B cell (primary cell): Measurements from ENCODE around the gene TEX28. TPM values are rescaled to one million over a fixed set of nuclear protein-coding genes. Genes with fewer than 3 reads are reported as not detected.
"Not testable (repeated sequence)": the region's sequence is repeated elsewhere in the genome, so short reads cannot be mapped to it uniquely, and the experiment has no call there.

Source experiments
- ATAC-seq: fragments of 200-7000 bp; cut with Tn5 transposase; one replicate; pipeline ENCODE4 v1.10.0; 2021; ENCODE audit warnings: low read depth, mild to moderate bottlenecking, moderate number of reproducible peaks, moderate library complexity
- CTCF ChIA-PET: fragments of 350-600 bp; sonication (Branson Sonifier 250); formaldehyde crosslinking; loops from one replicate; lab custom pipeline; 2021; ENCODE audit warnings: antibody characterized with exemption, inconsistent platforms; lab: Charles Lee
- POLR2A ChIA-PET: fragments of 350-600 bp; sonication (Branson Sonifier 250); formaldehyde crosslinking; loops from one replicate; lab custom pipeline; 2021; ENCODE audit warnings: antibody characterized with exemption; lab: Charles Lee
- DNase-seq: peaks from one replicate; pipeline ENCODE4 v3.0.0; 2013
- H2AFZ ChIP-seq: 2 replicates; pipeline ENCODE4 v1.6.1; 2012; ENCODE audit warnings: mild to moderate bottlenecking, low read depth, low read length; ENCODE audit not compliant: insufficient read depth, poor library complexity, severe bottlenecking
- H3K27ac ChIP-seq, 2 donors: 1 replicate in 1 of 2; 2 replicates in 1 of 2; pipeline ENCODE4 v1.5.1; 2012 to 2013; ENCODE audit warnings: low read length in 2 of 2, mild to moderate bottlenecking in 2 of 2, moderate library complexity in 1 of 2
- H3K27me3 ChIP-seq, 4 experiments: fragments of 200-600 bp in 1 of 4; sonication (generic) in 1 of 4; replicated peaks in 1 of 4; 1 replicate in 2 of 4; 2 replicates in 2 of 4; pipeline versions ENCODE4 v1.6.1 to v1.7.0; 2013 to 2016; ENCODE audit warnings: low read length in 3 of 4, mild to moderate bottlenecking in 2 of 4, mixed read lengths in 1 of 4, moderate library complexity in 1 of 4; ENCODE audit not compliant: insufficient read depth in 4 of 4, control insufficient read depth in 3 of 4; ENCODE audit errors: control extremely low read depth in 1 of 4
- H3K36me3 ChIP-seq, 2 experiments: replicated peaks in 1 of 2; 1 replicate in 1 of 2; 2 replicates in 1 of 2; pipeline versions ENCODE4 v1.6.1 to v1.7.1; 2013; ENCODE audit warnings: low read length in 1 of 2; ENCODE audit not compliant: insufficient read depth in 2 of 2, control insufficient read depth in 1 of 2; ENCODE audit errors: control extremely low read depth in 1 of 2, extremely low read depth in 1 of 2
- H3K4me1 ChIP-seq, 2 donors: fragments of 200-600 bp in 1 of 2; sonication (generic) in 1 of 2; 1 replicate in 1 of 2; 2 replicates in 1 of 2; pipeline versions ENCODE4 v1.5.1 to v1.6.1; 2013 to 2017; ENCODE audit warnings: low read length in 2 of 2; ENCODE audit not compliant: control insufficient read depth in 2 of 2, insufficient read depth in 2 of 2
- H3K4me2 ChIP-seq: replicated peaks from 2 replicates; pipeline ENCODE3; 2012; ENCODE audit warnings: mild to moderate bottlenecking, low read depth, low read length; ENCODE audit not compliant: poor library complexity, severe bottlenecking
- H3K4me3 ChIP-seq, 5 experiments: fragments of 200-600 bp in 1 of 5; sonication (generic) in 1 of 5; 1 replicate in 3 of 5; 2 replicates in 2 of 5; pipeline versions ENCODE4 v1.5.1 to v1.7.0; 2011 to 2016; ENCODE audit warnings: low read length in 4 of 5, mild to moderate bottlenecking in 4 of 5, low read depth in 2 of 5, control low read depth in 1 of 5, moderate library complexity in 1 of 5; ENCODE audit not compliant: insufficient read depth in 1 of 5; ENCODE audit errors: control extremely low read depth in 1 of 5, extremely low read depth in 1 of 5
- H3K79me2 ChIP-seq: fragments of 200-600 bp; sonication (generic); one replicate; pipeline ENCODE4 v1.6.0; 2016; ENCODE audit warnings: low read length; ENCODE audit not compliant: control insufficient read depth, insufficient read depth
- H3K9ac ChIP-seq: fragments of 200-600 bp; sonication (generic); 2 replicates; pipeline ENCODE4 v1.6.1; 2017; ENCODE audit warnings: mild to moderate bottlenecking, low read length, moderate library complexity
- H3K9me3 ChIP-seq, 3 donors: one replicate each; pipeline versions ENCODE4 v1.6.1 to v1.7.1; 2013; ENCODE audit warnings: low read length in 2 of 3; ENCODE audit not compliant: control insufficient read depth in 2 of 3, insufficient read depth in 1 of 3; ENCODE audit errors: control extremely low read depth in 1 of 3
- H4K20me1 ChIP-seq: 2 replicates; pipeline ENCODE4 v1.6.0; 2012; ENCODE audit warnings: mild to moderate bottlenecking, low read length; ENCODE audit not compliant: insufficient read depth, control insufficient read depth, poor library complexity, severe bottlenecking
- H3K27ac Mint-ChIP-seq: one replicate; pipeline ENCODE4 v1.8.0; 2021; ENCODE audit warnings: mixed read lengths
- H3K27me3 Mint-ChIP-seq: one replicate; pipeline ENCODE4 v1.8.0; 2021; ENCODE audit warnings: mixed read lengths
- H3K4me1 Mint-ChIP-seq: one replicate; pipeline ENCODE4 v1.8.0; 2021; ENCODE audit warnings: mixed read lengths
- H3K4me3 Mint-ChIP-seq: one replicate; pipeline ENCODE4 v1.8.0; 2021; ENCODE audit warnings: mixed read lengths
- H3K9me3 Mint-ChIP-seq: one replicate; pipeline ENCODE4 v1.8.0; 2022; ENCODE audit warnings: mixed read lengths; ENCODE audit not compliant: insufficient read depth
- CTCF ChIP-seq: fragments of 200-600 bp; IDR thresholded peaks from one replicate; pipeline ENCODE4 v1.8.0; 2022; ENCODE audit warnings: antibody characterized with exemption, mild to moderate bottlenecking
- EZH2 ChIP-seq: IDR thresholded peaks from 2 replicates; pipeline ENCODE4 v1.6.1; 2012; ENCODE audit warnings: borderline replicate concordance, low read depth, mild to moderate bottlenecking, moderate library complexity, low read length; ENCODE audit not compliant: insufficient read depth, poor library complexity, severe bottlenecking
- WGBS: methylation state at CpG from one replicate; pipeline ENCODE4 v1.1.5; 2013; ENCODE audit warnings: missing lambda C conversion rate; ENCODE audit not compliant: insufficient coverage; 5-methylcytosine and 5-hydroxymethylcytosine counted together
- intact Hi-C: fragments of 100-400 bp; cut with micrococcal nuclease; formaldehyde crosslinking; loops from one replicate; pipeline ENCODE4 v1.10.0; 2022
- polyA plus RNA-seq: library from polyadenylated mRNA; depleted of rRNA; stranded (reverse); fragments of >200 nt; gene quantifications from 2 replicates; pipeline ENCODE4 v1.2.3, GENCODE V29; 2012
- total RNA-seq, 2 donors: library from RNA; stranded (reverse); fragments of 120-200 nt in 1 of 2; gene quantifications; 1 replicate in 1 of 2; 2 replicates in 1 of 2; pipeline versions ENCODE4 v1.2.3 to v1.2.4, GENCODE V29; 2013 to 2022

Gene TEX28
- total and polyA plus RNA-seq, 2 donors (not counting 1 experiment from before 2014, with no cell fraction given) = not detected

GRCh38 chrX:154303476-154303875, 8.6 kb upstream of the TEX28 start:
- Histone ChIP-seq H3K9me3 (peaks cover 0 to 5% (median 0%) of the 10 kb centered on the region in 3 donors), H3K4me2 (no peak overlapping the region), H3K79me2 (no peaks in the 10 kb centered on the region), H3K27ac (no peak overlapping the region), H3K27me3 (no peaks in the 10 kb centered on the region), H3K9ac (no peak overlapping the region), H4K20me1 (no peaks in the 10 kb centered on the region), H3K4me3 (no peak overlapping the region), H3K4me1 (peaks cover 34 to 41% of the 10 kb centered on the region in 2 donors), H2AFZ (no peak overlapping the region), H3K36me3 (no peaks in the 10 kb centered on the region)
- Mint-ChIP-seq H3K27me3 (no peaks in the 10 kb centered on the region), H3K9me3 (no peaks in the 10 kb centered on the region), H3K4me3 (no peak overlapping the region), H3K27ac (no peak overlapping the region), H3K4me1 (peaks cover 40% of the 10 kb centered on the region)
- ATAC-seq = no peak
- TF ChIP-seq EZH2 = no peak
- no peak for TF ChIP-seq CTCF
- intact Hi-C loops = no loop called here
- POLR2A ChIA-PET = interaction anchor here (0.6 kb wide), 1 partner anchor 240 kb away, joined by 6 read pairs; no protein-coding TSS in a partner anchor
- CTCF ChIA-PET = interaction anchor here (0.7 kb wide), 1 partner anchor 244 kb away, joined by 4 read pairs; no protein-coding TSS in a partner anchor
- 93% methylated on average over 3 of the region's 8 CpGs for WGBS
- DNase-seq = no peak

GRCh38 chrX:154302998-154303397, 8.1 kb upstream of the TEX28 start:
- H3K36me3 ChIP-seq, H2AFZ ChIP-seq, H3K4me3 ChIP-seq, H3K9me3 ChIP-seq, ATAC-seq, H3K9me3 Mint-ChIP-seq, H3K4me2 ChIP-seq, H3K27me3 Mint-ChIP-seq, H3K4me3 Mint-ChIP-seq, H3K27ac Mint-ChIP-seq, H3K27me3 ChIP-seq, H3K79me2 ChIP-seq, DNase-seq, intact Hi-C loops, H4K20me1 ChIP-seq, H3K27ac ChIP-seq, H3K9ac ChIP-seq: not testable (repeated sequence)
- WGBS = 100% methylated on average over 3 of the region's 7 CpGs
- H3K4me1 Mint-ChIP-seq = peaks cover 40% of the 10 kb centered on the region
- CTCF ChIA-PET = interaction anchor here (0.7 kb wide), 1 partner anchor 244 kb away, joined by 4 read pairs; no protein-coding TSS in a partner anchor
- H3K4me1 ChIP-seq = peaks cover 33 to 41% of the 10 kb centered on the region in 2 donors
- POLR2A ChIA-PET = interaction anchor here (0.6 kb wide), 1 partner anchor 240 kb away, joined by 6 read pairs; no protein-coding TSS in a partner anchor
